Neural cell (in vitro differentiated cells): ENCODE measurements around the gene RAMP3. TPM values are rescaled to one million over a fixed set of nuclear protein-coding genes. Genes with fewer than 3 reads are reported as not detected.

Source experiments
- H2AFZ ChIP-seq: fragments of 200-600, 300-800 bp; sonication (generic), shearing (Covaris generic); 2 replicates; pipeline ENCODE4 v1.6.0; 2014; ENCODE audit warnings: low read depth, mild to moderate bottlenecking, antibody characterized with exemption, low read length, moderate library complexity
- H3F3A ChIP-seq: fragments of 200-600 bp; shearing (Covaris generic); 2 replicates; pipeline ENCODE4 v1.6.1; 2016; ENCODE audit warnings: mild to moderate bottlenecking, moderate library complexity, mixed read lengths, antibody characterized with exemption, low read length; ENCODE audit not compliant: insufficient read depth, poor library complexity, severe bottlenecking
- H3K27ac ChIP-seq: fragments of 200-600, 300-800 bp; sonication (generic), shearing (Covaris generic); 2 replicates; pipeline ENCODE4 v1.5.1; 2014; ENCODE audit warnings: mild to moderate bottlenecking, low read length, moderate library complexity
- H3K27me3 ChIP-seq: fragments of 300-800, 200-600 bp; sonication (generic), shearing (Covaris generic); 2 replicates; pipeline ENCODE4 v1.6.0; 2014; ENCODE audit warnings: mild to moderate bottlenecking, low read depth, low read length, moderate library complexity; ENCODE audit not compliant: insufficient read depth
- H3K36me3 ChIP-seq: fragments of 300-800, 200-600 bp; sonication (generic), shearing (Covaris generic); 2 replicates; pipeline ENCODE4 v1.5.1; 2014; ENCODE audit warnings: mild to moderate bottlenecking, antibody characterized with exemption, low read length, moderate library complexity; ENCODE audit not compliant: insufficient read depth
- H3K4me2 ChIP-seq: fragments of 300-800, 200-600 bp; sonication (generic), shearing (Covaris generic); 2 replicates; pipeline ENCODE4 v1.6.0; 2014; ENCODE audit warnings: mild to moderate bottlenecking, low read length
- H3K4me3 ChIP-seq: fragments of 300-800, 200-600 bp; sonication (generic), shearing (Covaris generic); 2 replicates; pipeline ENCODE4 v1.5.1; 2014; ENCODE audit warnings: mild to moderate bottlenecking, low read length, moderate library complexity
- H3K79me2 ChIP-seq: fragments of 200-600 bp; shearing (Covaris generic); replicated peaks from 2 replicates; pipeline ENCODE4 v1.6.0; 2014; ENCODE audit warnings: mild to moderate bottlenecking, low read length, moderate library complexity; ENCODE audit not compliant: insufficient read depth
- H3K9ac ChIP-seq: fragments of 300-800, 200-600 bp; sonication (generic), shearing (Covaris generic); 2 replicates; pipeline ENCODE4 v1.6.1; 2016; ENCODE audit warnings: mild to moderate bottlenecking, low read length, mixed read lengths
- H3K9me2 ChIP-seq: fragments of 200-600 bp; shearing (Covaris generic); 2 replicates; pipeline ENCODE4 v1.6.1; 2016; ENCODE audit warnings: mild to moderate bottlenecking, low read length, mixed read lengths; ENCODE audit not compliant: insufficient read depth
- H3K9me3 ChIP-seq: fragments of 200-600, 300-800 bp; sonication (generic), shearing (Covaris generic); 2 replicates; pipeline ENCODE4 v1.6.1; 2016; ENCODE audit warnings: mild to moderate bottlenecking, mixed run types, low read length, moderate library complexity, mixed read lengths
- H4K20me1 ChIP-seq: fragments of 200-600 bp; shearing (Covaris generic); 2 replicates; pipeline ENCODE4 v1.6.1; 2016; ENCODE audit warnings: mild to moderate bottlenecking, mixed run types; ENCODE audit not compliant: insufficient read depth
- CTCF ChIP-seq: fragments of 450-650 bp; IDR thresholded peaks from 2 replicates; pipeline ENCODE4 v1.5.1; 2014; ENCODE audit warnings: antibody characterized with exemption, mild to moderate bottlenecking, moderate library complexity; ENCODE audit not compliant: poor library complexity, severe bottlenecking
- EP300 ChIP-seq: fragments of 450-650 bp; conservative IDR thresholded peaks from 2 replicates; pipeline ENCODE4 v1.6.1; 2014; ENCODE audit warnings: antibody characterized with exemption, mild to moderate bottlenecking, moderate library complexity; ENCODE audit not compliant: poor library complexity, severe bottlenecking
- EZH2 ChIP-seq: fragments of 200-600, 300-800 bp; shearing (Covaris generic), sonication (generic); IDR thresholded peaks from 2 replicates; pipeline ENCODE4 v1.6.1; 2014; ENCODE audit warnings: antibody characterized with exemption, low read length, borderline replicate concordance, mild to moderate bottlenecking; ENCODE audit not compliant: insufficient read depth, poor library complexity, severe bottlenecking
- MXI1 ChIP-seq: fragments of 450-650 bp; conservative IDR thresholded peaks from 2 replicates; pipeline ENCODE4 v1.6.1; 2014; ENCODE audit warnings: antibody characterized with exemption, mild to moderate bottlenecking; ENCODE audit not compliant: poor library complexity, severe bottlenecking
- POLR2AphosphoS5 ChIP-seq: IDR thresholded peaks from 2 replicates; pipeline ENCODE4 v1.6.1; 2012
- RAD21 ChIP-seq: fragments of 450-650 bp; conservative IDR thresholded peaks from 2 replicates; pipeline ENCODE4 v1.6.1; 2014; ENCODE audit warnings: antibody characterized with exemption, mild to moderate bottlenecking, moderate library complexity
- REST ChIP-seq: IDR thresholded peaks from 2 replicates; pipeline ENCODE4 v1.6.1; 2012; ENCODE audit warnings: borderline replicate concordance
- SMC3 ChIP-seq: fragments of 450-650 bp; conservative IDR thresholded peaks from 2 replicates; pipeline ENCODE4 v1.6.1; 2014; ENCODE audit warnings: antibody characterized with exemption, mild to moderate bottlenecking, moderate library complexity; ENCODE audit not compliant: poor library complexity
- TAF1 ChIP-seq: IDR thresholded peaks from 2 replicates; pipeline ENCODE4 v1.6.1; 2012; ENCODE audit warnings: low read depth
- polyA plus RNA-seq: library from polyadenylated mRNA; depleted of rRNA; stranded (reverse); fragments of >200 nt; gene quantifications from 2 replicates; pipeline ENCODE4 v1.2.3, GENCODE V29; 2014

Gene RAMP3
- polyA plus RNA-seq, 1 donor from 2014 or later = not detected

GRCh38 chr7:45220846-45221618 is 63.4 kb downstream of the RAMP3 start:
- TF ChIP-seq MXI1 (no peak), SMC3 (no peak), EZH2 (no peak), POLR2AphosphoS5 (no peak), EP300 (no peak), REST (no peak), TAF1 (no peak), RAD21 (no peak), CTCF (no peak)
- H3K27ac ChIP-seq = no peak overlapping the region
- no peak overlapping the region for H2AFZ ChIP-seq
- H3F3A ChIP-seq = no peaks in the 10 kb centered on the region
- H3K79me2 ChIP-seq = no peaks in the 10 kb centered on the region
- H3K36me3 ChIP-seq = no peaks in the 10 kb centered on the region
- H3K4me3 ChIP-seq = peak overlapping the region; percentile 1
- no peaks in the 10 kb centered on the region for H3K9me2 ChIP-seq
- H3K9me3 ChIP-seq = no peaks in the 10 kb centered on the region
- peak overlapping the region; percentile 7 for H3K4me2 ChIP-seq
- no peaks in the 10 kb centered on the region for H3K27me3 ChIP-seq
- H3K9ac ChIP-seq = no peak overlapping the region
- H4K20me1 ChIP-seq = no peaks in the 10 kb centered on the region

GRCh38 chr7:45221896-45222604 is 64.5 kb downstream of the RAMP3 start:
- Histone ChIP-seq H3K36me3 (no peaks in the 10 kb centered on the region), H3F3A (no peaks in the 10 kb centered on the region), H3K9ac (no peak overlapping the region), H3K4me3 (no peak overlapping the region), H3K27ac (no peak overlapping the region), H3K79me2 (no peaks in the 10 kb centered on the region), H4K20me1 (no peaks in the 10 kb centered on the region), H3K27me3 (no peaks in the 10 kb centered on the region), H3K9me3 (no peaks in the 10 kb centered on the region), H3K9me2 (no peaks in the 10 kb centered on the region), H3K4me2 (no peak overlapping the region), H2AFZ (no peak overlapping the region)
- TF ChIP-seq EZH2 (no peak), CTCF (no peak), MXI1 (no peak), REST (no peak), POLR2AphosphoS5 (no peak), RAD21 (no peak), TAF1 (no peak), EP300 (no peak), SMC3 (no peak)
